H1 (cell line): ENCODE results near the gene PANX2. TPM values are rescaled to one million over a fixed set of nuclear protein-coding genes. Genes with fewer than 3 reads are reported as not detected.

Experiments used
- CTCF ChIA-PET: fragments of 300-600 bp; sonication (Branson Sonifier 250); formaldehyde crosslinking; loops from one replicate; lab custom pipeline; 2021; ENCODE audit not compliant: partially characterized antibody; lab: Charles Lee
- POLR2A ChIA-PET: fragments of 300-600 bp; sonication (Branson Sonifier 250); formaldehyde crosslinking; loops from one replicate; lab custom pipeline; 2021; ENCODE audit warnings: inconsistent platforms; ENCODE audit not compliant: partially characterized antibody; lab: Charles Lee
- DNase-seq, 2 experiments: peaks; one replicate each; pipeline versions ENCODE4 v3.0.0 to v3.0.0-alpha.2; 2010 to 2022; ENCODE audit warnings: low spot score in 2 of 2, low read depth in 1 of 2, mixed read lengths in 1 of 2
- FAIRE-seq: peaks from 2 replicates; lab custom pipeline; 2011; peaks lifted over from hg19 to GRCh38; lab: Jason Lieb, UNC
- H2AFZ ChIP-seq: 2 replicates; pipeline ENCODE4 v1.8.1; 2012; ENCODE audit warnings: low read length, inconsistent platforms
- H2AK5ac ChIP-seq: 2 replicates; pipeline ENCODE4 v1.6.1; 2013; ENCODE audit warnings: low read depth, low read length
- H2BK120ac ChIP-seq: replicated peaks from 2 replicates; pipeline ENCODE3; 2013; ENCODE audit warnings: low read depth, low read length, inconsistent platforms
- H2BK12ac ChIP-seq: 2 replicates; pipeline ENCODE4 v1.6.1; 2013; ENCODE audit warnings: low read depth, low read length
- H2BK15ac ChIP-seq: 2 replicates; pipeline ENCODE4 v1.6.1; 2013; ENCODE audit warnings: low read length
- H2BK20ac ChIP-seq: 2 replicates; pipeline ENCODE4 v1.6.1; 2013; ENCODE audit warnings: low read length
- H2BK5ac ChIP-seq: 2 replicates; pipeline ENCODE4 v1.6.1; 2013; ENCODE audit warnings: low read depth, low read length
- H3K14ac ChIP-seq: 2 replicates; pipeline ENCODE4 v1.6.1; 2013; ENCODE audit warnings: inconsistent platforms; ENCODE audit not compliant: insufficient read length
- H3K18ac ChIP-seq: 2 replicates; pipeline ENCODE4 v1.6.1; 2013; ENCODE audit warnings: low read length; ENCODE audit errors: extremely low read depth
- H3K23ac ChIP-seq: 2 replicates; pipeline ENCODE4 v1.6.1; 2013; ENCODE audit warnings: inconsistent platforms; ENCODE audit not compliant: insufficient read length
- H3K23me2 ChIP-seq: 2 replicates; pipeline ENCODE4 v1.6.1; 2013; ENCODE audit warnings: low read depth, low read length
- H3K27ac ChIP-seq: 2 replicates; pipeline ENCODE4 v1.6.1; 2011; ENCODE audit warnings: low read depth, low read length, inconsistent platforms
- H3K27me3 ChIP-seq, 4 experiments: replicated peaks in 1 of 4; 1 replicate in 1 of 4; 2 replicates in 3 of 4; pipeline versions ENCODE4 v1.6.1 to v1.8.1; 2011 to 2013; ENCODE audit warnings: low read length in 3 of 4, mild to moderate bottlenecking in 3 of 4, inconsistent platforms in 2 of 4, mixed read lengths in 2 of 4, moderate library complexity in 1 of 4; ENCODE audit not compliant: control insufficient read depth in 3 of 4, insufficient read depth in 3 of 4; ENCODE audit errors: extremely low read depth in 1 of 4
- H3K36me3 ChIP-seq, 4 experiments: 2 replicates each; pipeline versions ENCODE4 v1.6.1 to v1.8.1; 2011 to 2013; ENCODE audit warnings: mild to moderate bottlenecking in 4 of 4, low read length in 3 of 4, moderate library complexity in 2 of 4, control low read depth in 1 of 4, inconsistent platforms in 1 of 4; ENCODE audit not compliant: insufficient read depth in 4 of 4, control insufficient read depth in 2 of 4
- H3K4ac ChIP-seq: replicated peaks from 2 replicates; pipeline ENCODE3; 2013; ENCODE audit warnings: low read length, low read depth, mixed read lengths, inconsistent platforms; ENCODE audit not compliant: insufficient read length
- H3K4me1 ChIP-seq, 4 experiments: replicated peaks in 1 of 4; 1 replicate in 1 of 4; 2 replicates in 3 of 4; pipeline versions ENCODE4 v1.6.1 to v1.8.1; 2011 to 2013; ENCODE audit warnings: low read length in 3 of 4, inconsistent platforms in 2 of 4, mixed read lengths in 1 of 4; ENCODE audit not compliant: insufficient read depth in 4 of 4, control insufficient read depth in 3 of 4
- H3K4me2 ChIP-seq, 2 experiments: 2 replicates each; pipeline versions ENCODE4 v1.6.1 to v1.8.1; 2011 to 2013; ENCODE audit warnings: low read depth in 2 of 2, low read length in 2 of 2, control low read depth in 1 of 2, inconsistent platforms in 1 of 2, mild to moderate bottlenecking in 1 of 2; ENCODE audit not compliant: insufficient read depth in 1 of 2
- H3K4me3 ChIP-seq, 4 experiments: fragments of 200-600, 300-600 bp in 1 of 4; sonication (generic), shearing (Covaris generic), sonication (Bioruptor Twin) in 1 of 4; 2 replicates each; pipeline versions ENCODE4 v1.5.1 to v1.8.1; 2011 to 2016; ENCODE audit warnings: low read length in 4 of 4, low read depth in 3 of 4, control low read depth in 2 of 4, inconsistent platforms in 2 of 4, mild to moderate bottlenecking in 2 of 4, mixed read lengths in 1 of 4, moderate library complexity in 1 of 4; ENCODE audit not compliant: insufficient read depth in 2 of 4; ENCODE audit errors: extremely low read depth in 1 of 4
- H3K56ac ChIP-seq: replicated peaks from 2 replicates; pipeline ENCODE3; 2013; ENCODE audit warnings: low read depth, mild to moderate bottlenecking, mixed read lengths, low read length, inconsistent platforms; ENCODE audit not compliant: insufficient read length
- H3K79me1 ChIP-seq: 2 replicates; pipeline ENCODE4 v1.6.1; 2013; ENCODE audit warnings: low read depth, low read length, control low read depth
- H3K79me2 ChIP-seq, 2 experiments: 2 replicates each; pipeline versions ENCODE4 v1.6.1 to v1.8.1; 2012 to 2013; ENCODE audit warnings: low read length in 2 of 2, mild to moderate bottlenecking in 2 of 2, inconsistent platforms in 1 of 2; ENCODE audit not compliant: insufficient read depth in 2 of 2, control insufficient read depth in 1 of 2
- H3K9ac ChIP-seq, 4 experiments: replicated peaks in 1 of 4; 1 replicate in 1 of 4; 2 replicates in 3 of 4; pipeline versions ENCODE4 v1.6.1 to v1.8.1; 2011 to 2013; ENCODE audit warnings: low read depth in 3 of 4, low read length in 3 of 4, control low read depth in 2 of 4, mild to moderate bottlenecking in 2 of 4, moderate library complexity in 2 of 4, inconsistent platforms in 1 of 4; ENCODE audit errors: extremely low read depth in 1 of 4
- H3K9me3 ChIP-seq, 2 experiments: 2 replicates each; pipeline versions ENCODE4 v1.6.1 to v1.8.1; 2012 to 2013; ENCODE audit warnings: mild to moderate bottlenecking in 2 of 2, moderate library complexity in 2 of 2, control low read depth in 1 of 2, inconsistent platforms in 1 of 2, low read depth in 1 of 2, low read length in 1 of 2, mixed read lengths in 1 of 2; ENCODE audit not compliant: insufficient read depth in 2 of 2
- H4K20me1 ChIP-seq, 2 experiments: replicated peaks in 1 of 2; 2 replicates each; pipeline versions ENCODE3 to v1.8.1; 2011 to 2013; ENCODE audit warnings: inconsistent platforms in 2 of 2, low read length in 2 of 2, mild to moderate bottlenecking in 1 of 2; ENCODE audit not compliant: insufficient read depth in 2 of 2, control insufficient read depth in 1 of 2
- H4K5ac ChIP-seq: 2 replicates; pipeline ENCODE4 v1.6.1; 2013; ENCODE audit warnings: low read length, low read depth, mixed read lengths, inconsistent platforms; ENCODE audit not compliant: insufficient read length
- H4K8ac ChIP-seq: 2 replicates; pipeline ENCODE4 v1.8.0; 2013; ENCODE audit warnings: mild to moderate bottlenecking, moderate library complexity, low read length, inconsistent platforms; ENCODE audit not compliant: insufficient read depth; ENCODE audit errors: extremely low read depth
- H4K91ac ChIP-seq: replicated peaks from 2 replicates; pipeline ENCODE3; 2013; ENCODE audit warnings: low read length, mixed read lengths, inconsistent platforms; ENCODE audit not compliant: insufficient read length
- WGBS, 2 experiments: shearing (Covaris generic) in 1 of 2; methylation state at CpG; one replicate each; pipeline versions ENCODE4 v1.1.6 to v1.1.7; 2013 to 2015; ENCODE audit warnings: low lambda C conversion rate in 2 of 2, mixed read lengths in 2 of 2, inconsistent platforms in 1 of 2, low coverage in 1 of 2, missing lambda C conversion rate in 1 of 2; ENCODE audit not compliant: insufficient replicate concordance in 2 of 2, insufficient coverage in 1 of 2, insufficient read length in 1 of 2; ENCODE audit errors: extremely low coverage in 1 of 2, missing lambda C conversion rate in 1 of 2; 5-methylcytosine and 5-hydroxymethylcytosine counted together
- polyA plus RNA-seq, 7 experiments: library from polyadenylated mRNA; depleted of rRNA in 3 of 7; stranded (reverse) in 5 of 7; unstranded in 2 of 7; fragments of >200 nt in 5 of 7; fragments of 200-250 nt in 2 of 7; gene quantifications; 1 replicate in 5 of 7; 2 replicates in 1 of 7; 4 replicates in 1 of 7; pipeline versions ENCODE4 v1.2.1 to v1.2.3, GENCODE V29; 2011 to 2013; ENCODE audit warnings: missing spikeins in 2 of 7, mixed read lengths in 2 of 7
- total RNA-seq: library from RNA; stranded (reverse); fragmentation: NEBNext Ultra II Directional; extraction: Animal tissue kit (Norgen Biotek cat#: 25700); gene quantifications from 2 replicates; pipeline ENCODE4 v1.2.1, GENCODE V29; 2021

The PANX2 gene
- total and polyA plus RNA-seq, 2 of the 8 experiments (the other 6 are each of a cell fraction or from before 2014, with no cell fraction given) = 3.5 to 5.0 TPM

DNA sequence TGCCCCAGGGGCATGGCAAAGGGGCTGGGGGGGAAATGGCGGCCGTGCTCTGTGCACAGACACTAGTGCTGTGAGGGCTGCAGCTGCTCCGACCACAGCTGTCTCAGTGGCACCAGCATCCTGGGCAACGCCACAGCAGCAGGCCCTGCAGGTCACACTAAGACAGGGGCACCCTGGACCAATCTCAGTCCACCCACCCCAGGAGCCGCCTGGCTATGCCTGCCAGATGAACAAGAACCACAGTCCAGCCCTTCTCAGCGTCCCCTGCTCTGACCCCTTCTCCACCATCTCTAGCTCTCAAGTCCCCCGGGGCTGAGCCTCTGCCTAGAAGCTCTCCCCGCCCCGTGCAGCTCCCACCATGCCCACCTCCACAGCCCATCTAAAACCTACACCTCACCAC lies 57.8 kb downstream of the PANX2 start:
- Histone ChIP-seq H4K91ac (no peak overlapping the region), H3K23me2 (no peaks in the 10 kb centered on the region), H2AFZ (no peak overlapping the region), H3K4me2 (no peak overlapping the region), H2BK5ac (no peak overlapping the region), H3K18ac (no peak overlapping the region), H4K20me1 (peaks cover 0 to 11% of the 10 kb centered on the region in 2 experiments), H3K56ac (no peak overlapping the region), H2BK15ac (no peak overlapping the region), H3K14ac (no peak overlapping the region), H2AK5ac (no peak overlapping the region), H4K5ac (no peak overlapping the region), H3K4me3 (no peak overlapping the region), H3K79me2 (no peaks in the 10 kb centered on the region), H3K4me1 (no peaks in the 10 kb centered on the region), H4K8ac (no peak overlapping the region), H2BK120ac (no peak overlapping the region), H3K27me3 (no peaks in the 10 kb centered on the region), H3K9ac (no peak overlapping the region), H3K4ac (no peak overlapping the region), H2BK20ac (no peak overlapping the region), H3K36me3 (peaks cover 0 to 5% (median 3%) of the 10 kb centered on the region in 4 experiments; a peak in 5 of 8 replicates), H3K79me1 (peaks cover 2% of the 10 kb centered on the region; the same call in 1 of the 2 replicates), H2BK12ac (no peak overlapping the region), H3K23ac (no peak overlapping the region), H3K27ac (no peak overlapping the region), H3K9me3 (no peaks in the 10 kb centered on the region)
- 70% methylated on average over 3 of the region's 9 CpGs; no CpG with 5 or more reads in 1 of the 2 experiments for WGBS, 2 experiments
- FAIRE-seq (no peak), DNase-seq (no peak)
- CTCF ChIA-PET = interaction anchor here (0.5 to 9.2 kb wide), 2 partner anchors 12 to 16 kb away, joined by 3 to 77 read pairs; no protein-coding TSS in a partner anchor
- POLR2A ChIA-PET = interaction anchor here (0.9 kb wide), 1 partner anchor 16 kb away, joined by 3 read pairs; the partner anchor contains the start of gene TUBGCP6
